Activated T-cell treated with anti-CD3 and anti-CD28 coated beads, Interleukin-2, amount 50 U/mL, for 4 hours (primary cell): Measurements from ENCODE around the gene TEKTIP1. TPM values are rescaled to one million over a fixed set of nuclear protein-coding genes. Genes with fewer than 3 reads are reported as not detected.
"Not testable (repeated sequence)": the region's sequence is repeated elsewhere in the genome, so short reads cannot be mapped to it uniquely, and the experiment has no call there.

Experiments
- ATAC-seq, 2 donors: fragments of 200-7000 bp; cut with Tn5 transposase; one replicate each; pipeline ENCODE4 v1.10.0; 2021
- DNase-seq: peaks from one replicate; pipeline ENCODE4 v3.0.0-alpha.2; 2020
- H3K27me3 Mint-ChIP-seq: one replicate; pipeline ENCODE4 v1.8.0; 2021; ENCODE audit warnings: low read depth, mixed read lengths
- H3K36me3 Mint-ChIP-seq: one replicate; pipeline ENCODE4 v1.8.0; 2022; ENCODE audit warnings: mixed read lengths; ENCODE audit not compliant: insufficient read depth
- H3K4me1 Mint-ChIP-seq: one replicate; pipeline ENCODE4 v1.8.0; 2021; ENCODE audit warnings: low read depth, mixed read lengths
- H3K4me3 Mint-ChIP-seq: one replicate; pipeline ENCODE4 v1.8.0; 2021; ENCODE audit warnings: mild to moderate bottlenecking, moderate library complexity, mixed read lengths
- H3K9me3 Mint-ChIP-seq: one replicate; pipeline ENCODE4 v1.8.0; 2021; ENCODE audit warnings: mixed read lengths
- total RNA-seq, 3 donors: library from RNA; stranded (reverse); gene quantifications; one replicate each; pipeline ENCODE4 v1.2.1, GENCODE V29; 2021

TEKTIP1 gene
- total RNA-seq, 3 donors from 2014 or later, result 1.0 to 1.1 TPM; not detected in 1

GRCh38 chr19:3563709-3564524, 24.9 kb downstream of the TEKTIP1 start:
- DNase-seq (no peak), ATAC-seq (no peak)
- H3K36me3 Mint-ChIP-seq, result no peaks in the 10 kb centered on the region
- H3K4me1 Mint-ChIP-seq, result no peaks in the 10 kb centered on the region
- no peak overlapping the region for H3K4me3 Mint-ChIP-seq
- no peaks in the 10 kb centered on the region for H3K9me3 Mint-ChIP-seq
- no peaks in the 10 kb centered on the region for H3K27me3 Mint-ChIP-seq

GRCh38 chr19:3565139-3565538, 26.2 kb downstream of the TEKTIP1 start:
- no peaks in the 10 kb centered on the region for H3K4me1 Mint-ChIP-seq
- no peaks in the 10 kb centered on the region for H3K9me3 Mint-ChIP-seq
- H3K36me3 Mint-ChIP-seq, result no peaks in the 10 kb centered on the region
- DNase-seq (no peak), ATAC-seq (no peak)
- H3K4me3 Mint-ChIP-seq, result no peak overlapping the region
- no peaks in the 10 kb centered on the region for H3K27me3 Mint-ChIP-seq

DNA sequence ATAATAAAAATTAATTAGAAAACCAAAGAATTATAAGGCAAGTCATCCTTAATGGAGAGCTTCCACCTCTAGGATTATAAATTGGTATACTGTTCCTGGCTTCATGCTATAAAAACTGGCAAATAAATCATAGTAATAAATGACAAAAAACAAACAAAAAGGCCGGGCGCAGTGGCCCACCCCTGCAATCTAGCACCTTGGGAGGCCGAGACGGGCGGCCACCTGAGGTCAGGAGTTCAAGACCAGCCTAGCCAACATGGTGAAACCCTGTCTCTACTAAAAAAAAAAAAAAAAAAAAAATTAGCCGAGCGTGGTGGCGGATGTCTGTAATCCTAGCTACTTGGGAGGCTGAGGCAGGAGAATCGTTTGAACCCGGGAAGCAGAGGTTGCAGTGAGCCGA, 31.1 kb downstream of the TEKTIP1 start:
- not testable (repeated sequence) for DNase-seq, H3K4me3 Mint-ChIP-seq, H3K36me3 Mint-ChIP-seq, H3K9me3 Mint-ChIP-seq, ATAC-seq, H3K27me3 Mint-ChIP-seq
- H3K4me1 Mint-ChIP-seq, result peaks cover 12% of the 10 kb centered on the region

DNA sequence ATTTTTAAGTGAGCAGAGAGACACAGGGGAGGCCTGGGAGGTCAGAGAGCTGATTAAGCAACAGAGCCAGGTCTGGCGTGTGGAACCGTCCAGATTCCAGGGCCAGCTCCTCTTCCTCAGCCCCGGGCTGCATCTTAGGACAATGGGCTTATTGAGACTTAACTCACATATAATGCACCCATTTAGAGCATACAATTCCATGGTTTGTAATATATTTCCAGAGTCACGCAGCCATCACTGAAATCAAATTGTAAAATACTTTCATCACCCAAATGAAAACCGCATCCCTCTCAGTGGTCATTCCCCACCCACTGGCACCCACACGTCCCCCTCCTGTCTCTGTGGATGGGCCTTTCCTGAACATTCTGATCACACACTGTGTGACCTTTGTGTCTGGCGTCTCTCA, 31.6 kb downstream of the TEKTIP1 start:
- H3K36me3 Mint-ChIP-seq, result peaks cover 9% of the 10 kb centered on the region
- DNase-seq, result no peak
- H3K4me3 Mint-ChIP-seq, result no peak overlapping the region
- H3K27me3 Mint-ChIP-seq, result no peaks in the 10 kb centered on the region
- H3K9me3 Mint-ChIP-seq, result no peaks in the 10 kb centered on the region
- H3K4me1 Mint-ChIP-seq, result peaks cover 12% of the 10 kb centered on the region
- ATAC-seq, result no peak

DNA sequence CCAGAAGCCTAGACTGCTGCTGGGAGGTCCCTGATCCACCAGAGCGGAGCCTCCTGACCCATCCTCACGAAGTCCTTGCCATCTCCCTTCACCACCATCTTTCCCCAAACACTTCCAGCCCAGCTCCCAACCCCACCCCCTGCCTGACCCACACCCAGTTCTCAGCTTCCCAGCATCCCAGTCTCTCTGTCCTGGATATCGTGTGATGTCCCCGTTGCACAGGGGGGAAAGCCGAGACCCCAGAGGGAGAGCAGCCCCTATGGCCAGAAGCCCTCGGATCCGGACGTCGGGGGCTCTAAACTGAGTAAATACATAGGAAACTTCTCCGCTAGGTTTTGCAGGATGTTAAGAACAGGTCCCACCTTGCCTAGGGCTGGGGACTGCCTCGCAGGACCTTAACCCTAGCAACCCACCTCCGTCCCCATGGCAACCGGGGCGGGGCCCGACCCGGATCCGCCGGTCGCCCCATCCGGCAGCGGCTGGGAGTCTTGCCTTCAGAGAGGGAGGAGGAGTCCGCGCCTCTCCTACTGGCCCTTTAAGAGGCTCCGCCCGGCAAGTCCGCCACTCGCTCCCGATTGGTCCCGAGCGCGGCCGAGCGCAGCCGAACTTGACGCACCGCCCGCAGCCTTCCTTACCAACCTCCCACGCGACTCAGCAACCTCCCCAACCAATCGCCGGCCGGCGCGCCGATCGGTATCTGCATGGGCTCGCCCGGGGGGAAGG, 33.3 kb downstream of the TEKTIP1 start:
- Mint-ChIP-seq H3K36me3 (peaks cover 9% of the 10 kb centered on the region), H3K9me3 (no peaks in the 10 kb centered on the region), H3K27me3 (no peaks in the 10 kb centered on the region), H3K4me1 (peaks cover 12% of the 10 kb centered on the region), H3K4me3 (peak overlapping the region; percentile 74)
- peak; percentile 99 for DNase-seq
- peak; percentile 97 to 98 for ATAC-seq

- no peaks in the 10 kb centered on the region for H3K9me3 Mint-ChIP-seq
- no peak for ATAC-seq
- peaks cover 12% of the 10 kb centered on the region for H3K4me1 Mint-ChIP-seq
- peaks cover 9% of the 10 kb centered on the region for H3K36me3 Mint-ChIP-seq
- DNase-seq, result no peak
- H3K4me3 Mint-ChIP-seq, result peak within 1 kb of the TSS; percentile 74
- no peaks in the 10 kb centered on the region for H3K27me3 Mint-ChIP-seq
Measured at GRCh38 chr19:3572855-3573161, 33.8 kb downstream of the TEKTIP1 start, which contains the start of gene HMG20B. HMG20B (plus strand) TSS chr19:3572944; CDS start chr19:3573310, 366 bp downstream.

- Mint-ChIP-seq H3K36me3 (peaks cover 9% of the 10 kb centered on the region), H3K4me1 (peaks cover 12% of the 10 kb centered on the region), H3K27me3 (no peaks in the 10 kb centered on the region), H3K9me3 (no peaks in the 10 kb centered on the region), H3K4me3 (peak overlapping the region; percentile 74)
- ATAC-seq, result peak; percentile 6 to 7
- DNase-seq, result no peak
Measured at GRCh38 chr19:3573162-3573857, 34.3 kb downstream of the TEKTIP1 start.

- H3K27me3 Mint-ChIP-seq, result no peaks in the 10 kb centered on the region
- ATAC-seq, result peak; percentile 7 to 9
- H3K36me3 Mint-ChIP-seq, result peaks cover 9% of the 10 kb centered on the region
- H3K4me3 Mint-ChIP-seq, result peak overlapping the region; percentile 74
- peak; percentile 70 for DNase-seq
- H3K4me1 Mint-ChIP-seq, result peaks cover 12% of the 10 kb centered on the region
- no peaks in the 10 kb centered on the region for H3K9me3 Mint-ChIP-seq
Measured at GRCh38 chr19:3573858-3574637, 35.1 kb downstream of the TEKTIP1 start.

DNA sequence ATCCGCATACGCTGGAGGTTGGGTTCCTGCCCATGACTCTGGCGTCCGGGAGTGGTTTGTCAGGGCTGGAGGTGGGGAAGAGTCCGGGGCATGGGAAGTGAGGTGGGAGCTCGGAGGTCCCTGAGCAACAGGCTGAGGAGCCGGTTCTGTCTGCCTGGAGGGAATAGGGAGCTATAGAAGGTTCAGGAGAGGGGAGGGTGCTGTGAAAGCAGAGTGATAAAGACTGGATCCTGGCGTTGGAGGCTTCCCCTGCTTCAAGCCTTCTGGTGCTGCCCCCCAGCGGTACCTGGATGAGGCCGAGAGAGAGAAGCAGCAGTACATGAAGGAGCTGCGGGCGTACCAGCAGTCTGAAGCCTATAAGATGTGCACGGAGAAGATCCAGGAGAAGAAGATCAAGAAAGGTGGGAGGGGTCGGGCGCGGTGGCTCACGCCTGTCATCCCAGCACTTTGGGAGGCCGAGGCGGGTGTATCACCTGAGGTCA, 36.3 kb downstream of the TEKTIP1 start:
- no peak for DNase-seq
- no peak for ATAC-seq
- peak overlapping the region; percentile 16 for H3K4me3 Mint-ChIP-seq
- H3K4me1 Mint-ChIP-seq, result peaks cover 12% of the 10 kb centered on the region
- H3K9me3 Mint-ChIP-seq, result no peaks in the 10 kb centered on the region
- H3K36me3 Mint-ChIP-seq, result peaks cover 9% of the 10 kb centered on the region
- no peaks in the 10 kb centered on the region for H3K27me3 Mint-ChIP-seq

DNA sequence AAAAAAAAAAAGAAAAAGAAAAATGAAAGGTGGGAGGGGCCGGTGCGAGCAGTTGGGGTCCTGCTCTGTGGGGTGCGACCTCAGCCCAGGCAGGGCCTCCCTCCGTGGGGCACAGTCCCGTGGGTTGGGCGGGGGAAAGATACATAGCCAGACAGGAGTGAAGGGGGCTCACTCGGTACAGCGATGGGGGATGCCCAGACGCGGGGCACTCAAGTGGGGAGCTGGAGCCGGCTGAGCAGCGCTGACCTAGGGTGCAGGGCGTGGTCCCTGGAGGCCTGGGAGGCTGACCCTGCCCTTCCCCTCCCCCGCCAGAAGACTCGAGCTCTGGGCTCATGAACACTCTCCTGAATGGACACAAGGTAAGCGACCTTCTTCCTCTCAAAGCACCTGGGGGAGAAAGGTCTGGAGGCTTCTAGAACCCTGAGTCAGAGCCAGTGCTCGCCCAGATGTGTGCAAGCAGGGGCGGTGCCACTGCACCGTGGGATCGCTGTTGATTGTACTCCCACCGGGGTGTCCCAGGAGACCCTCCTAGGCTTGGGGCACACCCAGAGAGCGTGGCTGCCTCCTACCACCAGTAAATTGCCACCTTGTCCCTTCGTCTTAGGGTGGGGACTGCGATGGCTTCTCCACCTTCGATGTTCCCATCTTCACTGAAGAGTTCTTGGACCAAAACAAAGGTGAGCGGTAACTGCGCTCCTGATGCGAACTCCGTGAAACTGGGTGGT, 37.1 kb downstream of the TEKTIP1 start:
- DNase-seq (no peak), ATAC-seq (no peak)
- H3K4me3 Mint-ChIP-seq, result no peak overlapping the region
- H3K36me3 Mint-ChIP-seq, result peaks cover 9% of the 10 kb centered on the region
- H3K27me3 Mint-ChIP-seq, result no peaks in the 10 kb centered on the region
- H3K4me1 Mint-ChIP-seq, result peaks cover 12% of the 10 kb centered on the region
- no peaks in the 10 kb centered on the region for H3K9me3 Mint-ChIP-seq

DNA sequence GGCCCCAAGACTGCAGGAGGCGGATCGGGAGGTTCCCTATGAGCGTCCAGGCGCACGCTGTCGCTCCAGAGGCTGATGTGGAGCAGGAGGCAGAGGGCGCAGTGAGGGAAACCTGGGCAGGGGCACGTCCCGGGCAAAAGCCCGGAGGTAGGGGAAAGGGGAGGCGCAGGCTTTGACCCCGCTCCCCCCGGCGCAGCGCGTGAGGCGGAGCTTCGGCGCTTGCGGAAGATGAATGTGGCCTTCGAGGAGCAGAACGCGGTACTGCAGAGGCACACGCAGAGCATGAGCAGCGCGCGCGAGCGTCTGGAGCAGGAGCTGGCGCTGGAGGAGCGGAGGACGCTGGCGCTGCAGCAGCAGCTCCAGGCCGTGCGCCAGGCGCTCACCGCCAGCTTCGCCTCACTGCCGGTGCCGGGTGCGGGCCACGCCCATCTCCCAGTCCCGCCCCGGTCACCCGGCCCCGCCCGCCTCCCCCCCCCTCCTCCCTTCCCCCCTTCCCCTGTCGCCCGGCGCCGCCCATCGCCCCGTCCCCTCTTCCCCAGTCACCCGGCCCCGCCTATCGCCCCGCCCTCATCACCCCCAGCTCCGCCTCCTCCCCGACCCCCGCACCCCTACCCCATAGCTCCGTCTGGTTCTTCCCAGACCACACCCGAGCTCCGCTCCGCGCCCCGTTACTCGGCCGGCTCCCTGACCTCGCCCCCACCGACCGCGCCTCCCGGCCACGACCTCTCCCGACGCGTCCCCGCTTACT, 37.9 kb downstream of the TEKTIP1 start:
- Mint-ChIP-seq H3K9me3 (no peaks in the 10 kb centered on the region), H3K36me3 (peaks cover 9% of the 10 kb centered on the region), H3K4me1 (peaks cover 8% of the 10 kb centered on the region), H3K27me3 (no peaks in the 10 kb centered on the region), H3K4me3 (no peak overlapping the region)
- ATAC-seq (no peak), DNase-seq (no peak)

DNA sequence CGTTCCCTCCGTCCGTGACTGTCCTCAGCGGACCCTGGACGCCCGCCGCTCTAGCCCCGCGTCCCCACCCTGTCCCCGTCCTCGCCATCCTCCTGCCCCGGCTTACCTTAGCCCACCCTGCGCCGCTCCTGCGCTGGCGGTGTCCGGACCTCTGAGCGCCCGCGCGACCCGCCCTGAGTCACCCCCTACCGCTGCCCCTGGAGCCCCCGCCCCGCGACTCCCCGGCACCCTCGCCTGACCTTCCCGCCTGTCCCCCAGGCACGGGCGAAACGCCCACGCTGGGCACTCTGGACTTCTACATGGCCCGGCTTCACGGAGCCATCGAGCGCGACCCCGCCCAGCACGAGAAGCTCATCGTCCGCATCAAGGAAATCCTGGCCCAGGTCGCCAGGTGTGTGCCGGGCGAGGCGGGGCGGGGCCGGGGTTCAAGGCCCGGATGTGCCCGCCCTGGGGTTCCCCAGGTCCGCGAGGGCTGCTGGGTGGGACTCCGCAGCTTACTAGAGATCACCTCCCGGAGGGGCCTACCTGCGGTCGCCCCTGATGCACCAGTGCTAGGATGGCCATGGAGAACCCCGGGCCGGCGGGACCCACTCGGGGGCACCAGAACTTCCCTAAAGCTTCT, 38.9 kb downstream of the TEKTIP1 start:
- Mint-ChIP-seq H3K36me3 (peaks cover 9% of the 10 kb centered on the region), H3K4me3 (no peak overlapping the region), H3K9me3 (no peaks in the 10 kb centered on the region), H3K4me1 (peaks cover 4% of the 10 kb centered on the region), H3K27me3 (no peaks in the 10 kb centered on the region)
- ATAC-seq (no peak), DNase-seq (no peak)
